HepG2 (cell line): ENCODE results near the gene NEUROD1. TPM values are rescaled to one million over a fixed set of nuclear protein-coding genes. Genes with fewer than 3 reads are reported as not detected.
A peak's percentile ranks its signal among the peaks of the same experiment; 100 is the strongest.

ENCODE experiments used
- ARNTL ChIP-seq: sonication (generic); formaldehyde crosslinking; IDR thresholded peaks from 2 replicates; pipeline ENCODE4 v1.4.0; 2020; ENCODE audit warnings: mild to moderate bottlenecking, missing genetic modification reagents
- CREB1 ChIP-seq, 2 experiments: fragments of 450-650 bp in 1 of 2; IDR thresholded peaks; 2 replicates each; pipeline ENCODE4 v1.6.1; 2016 to 2017; ENCODE audit warnings: control low read depth in 1 of 2, mild to moderate bottlenecking in 1 of 2, missing compliant biosample characterization in 1 of 2, missing genetic modification characterization in 1 of 2
- HIC2 ChIP-seq: sonication (generic); formaldehyde crosslinking; IDR thresholded peaks from 2 replicates; pipeline ENCODE4 v1.9.0; 2022; ENCODE audit warnings: low read depth, missing genetic modification reagents
- HINFP ChIP-seq: sonication (generic); formaldehyde crosslinking; IDR thresholded peaks from 2 replicates; pipeline ENCODE4 v1.4.0; 2020; ENCODE audit warnings: low read depth, mild to moderate bottlenecking, missing genetic modification reagents
- MAZ ChIP-seq, 2 experiments: sonication (generic) in 1 of 2; formaldehyde crosslinking in 1 of 2; IDR thresholded peaks; 2 replicates each; pipeline versions ENCODE4 v1.5.0 to v1.6.1; 2012 to 2020; ENCODE audit warnings: low read depth in 2 of 2, mild to moderate bottlenecking in 2 of 2, borderline replicate concordance in 1 of 2, improper control_type of control experiment in 1 of 2, low read length in 1 of 2, missing genetic modification reagents in 1 of 2, moderate library complexity in 1 of 2
- RNF219 ChIP-seq: sonication (generic); formaldehyde crosslinking; IDR thresholded peaks from 2 replicates; pipeline ENCODE4 v1.5.0; 2020; ENCODE audit warnings: mild to moderate bottlenecking, missing genetic modification reagents
- TEAD3 ChIP-seq: optimal IDR thresholded peaks from 2 replicates; pipeline ENCODE3; 2016; ENCODE audit warnings: borderline replicate concordance
- ZBED4 ChIP-seq: sonication (generic); formaldehyde crosslinking; IDR thresholded peaks from 2 replicates; pipeline ENCODE4 v1.4.0; 2020; ENCODE audit warnings: missing genetic modification reagents, borderline replicate concordance
- ZMYM2 ChIP-seq: sonication (generic); formaldehyde crosslinking; IDR thresholded peaks from 2 replicates; pipeline ENCODE4 v1.8.0; 2022; ENCODE audit warnings: mild to moderate bottlenecking, missing genetic modification reagents
- ZNF33B ChIP-seq: sonication (generic); formaldehyde crosslinking; IDR thresholded peaks from 2 replicates; pipeline ENCODE4 v1.5.1; 2020; ENCODE audit warnings: mild to moderate bottlenecking, missing genetic modification reagents
- ZNF512 ChIP-seq: sonication (generic); formaldehyde crosslinking; IDR thresholded peaks from 2 replicates; pipeline ENCODE4 v1.4.0; 2020; ENCODE audit warnings: mild to moderate bottlenecking, missing genetic modification reagents
- ZNF552 ChIP-seq: sonication (generic); formaldehyde crosslinking; IDR thresholded peaks from 2 replicates; pipeline ENCODE4 v1.9.0; 2022; ENCODE audit warnings: missing genetic modification reagents, mild to moderate bottlenecking, borderline replicate concordance
- ZNF773 ChIP-seq: sonication (generic); formaldehyde crosslinking; IDR thresholded peaks from 2 replicates; pipeline ENCODE4 v1.4.0; 2020; ENCODE audit warnings: missing genetic modification reagents, borderline replicate concordance
- ZNF792 ChIP-seq: IDR thresholded peaks from 2 replicates; pipeline ENCODE4 v1.6.1; 2016
- ZSCAN12 ChIP-seq: sonication (generic); formaldehyde crosslinking; IDR thresholded peaks from 2 replicates; pipeline ENCODE4 v1.9.0; 2021; ENCODE audit warnings: mild to moderate bottlenecking, missing genetic modification reagents
- polyA plus RNA-seq, 8 experiments: library from polyadenylated mRNA; depleted of rRNA in 3 of 8; stranded (reverse) in 7 of 8; unstranded in 1 of 8; fragments of >200 nt; fragmentation: Illumina TruSeq in 4 of 8; extraction: Trizol in 4 of 8; gene quantifications; 2 replicates each; pipeline versions ENCODE4 v1.2.1 to v1.2.3, GENCODE V29; 2011 to 2016; ENCODE audit warnings: low read depth in 4 of 8, missing spikeins in 1 of 8, mixed read lengths in 1 of 8; ENCODE audit not compliant: insufficient read depth in 1 of 8
- total RNA-seq, 5 experiments: library from RNA; depleted of rRNA; stranded (reverse); fragments of >200 nt; fragmentation: Illumina TruSeq; extraction: Trizol; gene quantifications; 2 replicates each; pipeline ENCODE4 v1.2.3, GENCODE V29; 2016; ENCODE audit warnings: low read depth in 1 of 5

The NEUROD1 gene
- total and polyA plus RNA-seq, 2 of the 13 experiments (the other 11 are each of a cell fraction or from before 2014, with no cell fraction given): not detected

GRCh38 chr2:181677912-181678586 lies 2.3 kb downstream of the NEUROD1 start (continued):
- 0 out of 2 replicates have a peak, but pooled peaks have one; percentile 77 for TF ChIP-seq HINFP (CRISPR knock-in tag)
- no peak for TF ChIP-seq TEAD3 (CRISPR knock-in tag)
- TF ChIP-seq CREB1 (IDR thresholded peaks at IDR 0.05): no peak
- no peak for TF ChIP-seq CREB1 (CRISPR knock-in tag; IDR thresholded peaks at IDR 0.05)
- peak; percentile 95; the same call in 1 of the 2 replicates for TF ChIP-seq ZNF773 (CRISPR knock-in tag)
- peak; percentile 82 for TF ChIP-seq ZBED4 (CRISPR knock-in tag)
- TF ChIP-seq RNF219 (CRISPR knock-in tag): no peak
- no peak for TF ChIP-seq ZNF512 (CRISPR knock-in tag)
- 0 out of 2 replicates have a peak, but pooled peaks have one; percentile 72 for TF ChIP-seq ZSCAN12
- TF ChIP-seq ZMYM2 (CRISPR knock-in tag): no peak
- TF ChIP-seq ARNTL: peak; percentile 72; the same call in 1 of the 2 replicates
- 0 out of 2 replicates have a peak, but pooled peaks have one; percentile 75 for TF ChIP-seq ZNF33B (CRISPR knock-in tag)
- TF ChIP-seq ZNF552 (CRISPR knock-in tag): peak; percentile 65; the same call in 1 of the 2 replicates
- TF ChIP-seq HIC2 (CRISPR knock-in tag): no peak
- TF ChIP-seq MAZ (IDR thresholded peaks at IDR 0.05; ENCODE audit: borderline replicate concordance, low read depth, low read length): no peak
- TF ChIP-seq MAZ (CRISPR knock-in tag; IDR thresholded peaks at IDR 0.05; ENCODE audit: low read depth): peak; percentile 75; the same call in 1 of the 2 replicates
- TF ChIP-seq ZNF792: peak; percentile 89
